GM15510 (cell line): Measurements from ENCODE around the gene GIN1.

ENCODE experiments used
- POLR2A ChIP-seq: IDR thresholded peaks from 3 replicates; pipeline ENCODE4 v1.6.1; 2011; ENCODE audit warnings: borderline replicate concordance; ENCODE audit not compliant: insufficient read length; ENCODE audit errors: extremely low read depth

GIN1 gene

DNA sequence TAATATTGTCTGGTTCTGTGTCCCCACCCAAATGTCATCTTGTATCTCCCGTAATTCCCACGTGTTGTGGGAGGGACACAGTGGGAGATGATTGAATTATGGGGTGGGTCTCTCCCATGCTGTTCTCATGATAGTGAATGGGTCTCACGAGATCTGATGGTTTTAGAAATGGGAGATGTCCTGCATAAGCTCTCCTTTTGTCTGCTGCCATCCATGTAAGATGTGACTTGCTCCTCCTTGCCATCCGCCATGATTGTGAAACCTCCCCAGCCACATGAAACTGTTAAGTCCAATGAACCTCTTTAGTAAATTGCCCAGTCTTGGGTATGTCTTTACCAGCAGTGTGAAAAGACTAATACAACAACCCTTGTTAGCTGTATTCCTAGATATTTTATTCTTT lies 44.5 kb downstream of the GIN1 start:
- TF ChIP-seq POLR2A: no peak

DNA sequence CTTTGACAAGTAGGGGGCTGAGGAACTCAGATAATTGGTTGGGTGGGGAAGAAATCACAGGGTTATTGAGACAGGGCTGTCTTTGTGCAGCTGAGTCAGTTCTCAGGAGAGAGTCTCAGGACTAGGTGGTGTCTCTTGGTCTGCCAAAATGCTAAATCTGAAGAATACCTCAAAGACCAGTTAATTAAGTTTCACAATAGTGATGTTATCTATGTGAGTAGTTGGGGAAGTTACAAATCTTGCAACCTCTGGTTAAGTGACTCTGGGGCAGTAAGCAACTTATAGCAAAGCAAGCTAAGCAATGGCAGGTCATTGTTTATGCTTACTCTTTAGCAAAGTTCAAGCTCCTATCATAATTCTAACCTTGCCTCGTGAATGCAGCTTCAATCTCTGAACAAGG lies 53.6 kb downstream of the GIN1 start:
- no peak for TF ChIP-seq POLR2A

GRCh38 chr5:103060424-103060954 lies 59.4 kb downstream of the GIN1 start:
- TF ChIP-seq POLR2A: no peak

DNA sequence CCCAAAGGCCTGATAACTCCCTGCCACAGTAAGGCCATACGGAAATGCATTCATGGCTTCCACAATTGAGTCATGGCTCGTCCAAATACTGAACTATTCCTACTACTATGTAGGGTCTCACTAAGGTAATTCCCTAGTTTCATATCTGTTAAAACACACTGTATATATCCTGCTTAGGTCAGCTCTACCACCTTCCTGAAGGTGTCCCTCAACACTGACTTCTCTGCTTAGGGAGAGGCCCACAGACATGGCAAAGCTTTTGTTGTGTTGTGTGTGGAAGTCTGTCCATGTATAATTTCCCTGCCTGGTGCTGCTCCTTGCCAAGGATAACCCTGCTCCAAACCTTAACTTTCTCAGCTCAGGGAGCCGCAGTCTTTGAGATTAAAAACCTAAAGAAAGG lies 60.4 kb downstream of the GIN1 start:
- no peak for TF ChIP-seq POLR2A

- TF ChIP-seq POLR2A: no peak
These were observed 62.5 kb downstream of the GIN1 start for GRCh38 chr5:103057208-103058130.

- TF ChIP-seq POLR2A: no peak
These were observed 78.8 kb downstream of the GIN1 start for GRCh38 chr5:103041071-103041676.

GRCh38 chr5:103037673-103038455 lies 82.1 kb downstream of the GIN1 start:
- no peak for TF ChIP-seq POLR2A

GRCh38 chr5:103036601-103037000 lies 83.3 kb downstream of the GIN1 start:
- no peak for TF ChIP-seq POLR2A
